ENCODE data around the gene HKDC1. TPM values are rescaled to one million over a fixed set of nuclear protein-coding genes. Genes with fewer than 3 reads are reported as not detected.

HKDC1 gene
- total and polyA plus RNA-seq, 10 of the 15 experiments (the other 5 are each of a cell fraction or from before 2014, with no cell fraction given) = 0.04 to 0.34 (median 0.13) TPM; not detected in 5

GRCh38 chr10:69237528-69238159, 17.5 kb downstream of the HKDC1 start (continued):
- TF ChIP-seq STAT1 (conservative IDR thresholded peaks at IDR 0.05) = 0 out of 2 replicates have a peak, but pooled peaks have one; percentile 27
- TF ChIP-seq SKIL (IDR thresholded peaks at IDR 0.05; ENCODE audit: low read depth, poor library complexity, severe bottlenecking) = peak; percentile 36
- 0 out of 2 replicates have a peak, but pooled peaks have one; percentile 36 for TF ChIP-seq NBN (IDR thresholded peaks at IDR 0.05)
- peak; percentile 28; the same call in 1 of the 2 replicates for TF ChIP-seq ATF2 (IDR thresholded peaks at IDR 0.05; ENCODE audit: low read length)
- no peak for TF ChIP-seq ZNF687 (IDR thresholded peaks at IDR 0.05)
- TF ChIP-seq ZNF207 (IDR thresholded peaks at IDR 0.05; ENCODE audit: borderline replicate concordance) = 0 out of 2 replicates have a peak, but pooled peaks have one; percentile 30
- peak; percentile 53; the same call in 1 of the 2 replicates for TF ChIP-seq SMARCA5 (IDR thresholded peaks at IDR 0.05)
- peak; percentile 88 for TF ChIP-seq ATF7 (IDR thresholded peaks at IDR 0.05; ENCODE audit: low read depth)
- TF ChIP-seq HCFC1 (IDR thresholded peaks at IDR 0.05; ENCODE audit: low read length) = peak; percentile 26; the same call in 1 of the 2 replicates
- 0 out of 2 replicates have a peak, but pooled peaks have one; percentile 25 for TF ChIP-seq CREM (IDR thresholded peaks at IDR 0.05; ENCODE audit: low read depth)
- TF ChIP-seq ZNF592 (IDR thresholded peaks at IDR 0.05) = 0 out of 2 replicates have a peak, but pooled peaks have one; percentile 72
- TF ChIP-seq ZBTB40 (IDR thresholded peaks at IDR 0.05; ENCODE audit: borderline replicate concordance) = no peak
- TF ChIP-seq TCF7 (IDR thresholded peaks at IDR 0.05; ENCODE audit: borderline replicate concordance) = no peak

Measured in GM12878 (cell line).